CD4-positive, alpha-beta T cell (primary cell): ENCODE data around the gene C3orf38. TPM values are rescaled to one million over a fixed set of nuclear protein-coding genes. Genes with fewer than 3 reads are reported as not detected.
"Not testable (repeated sequence)": the region's sequence is repeated elsewhere in the genome, so short reads cannot be mapped to it uniquely, and the experiment has no call there.

Experiments used
- ATAC-seq: fragments of 200-7000 bp; cut with Tn5 transposase; one replicate; pipeline ENCODE4 v1.10.0; 2022; ENCODE audit warnings: mild to moderate bottlenecking; ENCODE audit not compliant: poor library complexity
- CTCF ChIA-PET: fragments of 350-600 bp; sonication (Branson Sonifier 250); formaldehyde crosslinking; loops from one replicate; lab custom pipeline; 2021; ENCODE audit warnings: antibody characterized with exemption, inconsistent platforms; lab: Charles Lee
- POLR2A ChIA-PET: fragments of 350-600 bp; sonication (Branson Sonifier 250); formaldehyde crosslinking; loops from one replicate; lab custom pipeline; 2021; ENCODE audit warnings: antibody characterized with exemption, inconsistent platforms; lab: Charles Lee
- DNase-seq, 14 experiments: peaks; one replicate each; pipeline ENCODE4 v3.0.0-alpha.2; 2013 to 2020; ENCODE audit warnings: mixed read lengths in 2 of 14
- H3K27ac ChIP-seq, 2 donors: one replicate each; pipeline versions ENCODE4 v1.5.1 to v1.7.0; 2013; ENCODE audit warnings: low read length in 2 of 2, low read depth in 1 of 2, mild to moderate bottlenecking in 1 of 2
- H3K27me3 ChIP-seq, 2 experiments: 1 replicate in 1 of 2; 2 replicates in 1 of 2; pipeline versions ENCODE4 v1.6.1 to v1.7.0; 2013; ENCODE audit warnings: low read length in 2 of 2, control low read depth in 1 of 2, mild to moderate bottlenecking in 1 of 2, moderate library complexity in 1 of 2; ENCODE audit not compliant: insufficient read depth in 2 of 2, control insufficient read depth in 1 of 2
- H3K36me3 ChIP-seq: one replicate; pipeline ENCODE4 v1.6.1; 2013; ENCODE audit warnings: low read length, control low read depth; ENCODE audit not compliant: insufficient read depth
- H3K4me1 ChIP-seq: one replicate; pipeline ENCODE4 v1.6.1; 2013; ENCODE audit warnings: low read length, control low read depth; ENCODE audit not compliant: insufficient read depth
- H3K4me3 ChIP-seq: one replicate; pipeline ENCODE4 v1.5.1; 2013; ENCODE audit warnings: mild to moderate bottlenecking, low read length, moderate library complexity
- H3K9me3 ChIP-seq, 2 experiments: 1 replicate in 1 of 2; 2 replicates in 1 of 2; pipeline versions ENCODE4 v1.6.1 to v1.7.0; 2013; ENCODE audit warnings: low read length in 2 of 2, mild to moderate bottlenecking in 2 of 2, control low read depth in 1 of 2, moderate library complexity in 1 of 2; ENCODE audit not compliant: control insufficient read depth in 1 of 2, insufficient read depth in 1 of 2
- H3K27ac Mint-ChIP-seq: one replicate; pipeline ENCODE4 v1.8.0; 2020; ENCODE audit warnings: mixed read lengths
- H3K27me3 Mint-ChIP-seq: one replicate; pipeline ENCODE4 v1.8.0; 2021; ENCODE audit warnings: mixed read lengths
- H3K36me3 Mint-ChIP-seq: one replicate; pipeline ENCODE4 v1.8.0; 2021; ENCODE audit warnings: low read depth, mixed read lengths
- H3K4me1 Mint-ChIP-seq: one replicate; pipeline ENCODE4 v1.8.0; 2021; ENCODE audit warnings: low read depth, mixed read lengths
- H3K4me3 Mint-ChIP-seq: one replicate; pipeline ENCODE4 v1.8.0; 2020; ENCODE audit warnings: mild to moderate bottlenecking, mixed read lengths
- H3K9me3 Mint-ChIP-seq: one replicate; pipeline ENCODE4 v1.8.0; 2020; ENCODE audit warnings: mixed read lengths
- intact Hi-C, 2 experiments: fragments of 100-400 bp; cut with DNase I in 1 of 2; cut with micrococcal nuclease in 1 of 2; formaldehyde crosslinking; loops; one replicate each; pipeline versions ENCODE4 v1.15.1 to v1.9.0; 2023 to 2025; cut with DNase I, micrococcal nuclease
- total RNA-seq, 174 experiments: library from RNA in 2 of 174; stranded (reverse) in 2 of 174; gene quantifications; one replicate each; pipeline ENCODE4 v1.2.3 and lab custom pipeline; 2021 to 2026
- TF ChIP-seq, protein P1 (sequence below): fragments of 200-600 bp; IDR thresholded peaks from one replicate; pipeline ENCODE4 v1.8.0; 2022; ENCODE audit warnings: antibody characterized with exemption, mild to moderate bottlenecking

Gene C3orf38
- total RNA-seq, 2 experiments from 2014 or later: 45.9 to 52.9 TPM

DNA sequence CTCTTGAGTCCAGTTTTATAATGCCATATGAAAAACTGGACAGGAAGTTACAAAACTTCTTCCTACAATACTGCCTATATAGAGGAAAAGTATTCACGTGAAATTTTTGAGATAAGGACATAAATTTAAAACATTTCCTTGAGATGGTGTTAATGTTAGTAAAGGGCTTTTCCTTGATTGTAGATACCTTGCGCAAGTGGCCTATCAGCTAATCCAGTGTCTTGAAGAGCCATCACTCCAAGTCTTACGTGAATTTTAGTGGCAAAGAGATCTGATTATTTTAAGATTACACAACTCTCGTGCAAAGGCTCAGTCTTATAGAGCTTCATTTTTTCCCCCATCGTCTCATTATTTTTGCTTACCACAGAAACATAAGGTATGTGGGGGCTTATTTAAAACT lies 18.4 kb downstream of the C3orf38 start:
- Mint-ChIP-seq H3K4me1 (peaks cover 6% of the 10 kb centered on the region), H3K36me3 (peaks cover 50% of the 10 kb centered on the region), H3K27ac (no peak overlapping the region), H3K27me3 (no peaks in the 10 kb centered on the region), H3K4me3 (no peak overlapping the region), H3K9me3 (peaks cover 2% of the 10 kb centered on the region)
- DNase-seq (no peak), ATAC-seq (no peak)
- TF ChIP-seq, protein P1, sequence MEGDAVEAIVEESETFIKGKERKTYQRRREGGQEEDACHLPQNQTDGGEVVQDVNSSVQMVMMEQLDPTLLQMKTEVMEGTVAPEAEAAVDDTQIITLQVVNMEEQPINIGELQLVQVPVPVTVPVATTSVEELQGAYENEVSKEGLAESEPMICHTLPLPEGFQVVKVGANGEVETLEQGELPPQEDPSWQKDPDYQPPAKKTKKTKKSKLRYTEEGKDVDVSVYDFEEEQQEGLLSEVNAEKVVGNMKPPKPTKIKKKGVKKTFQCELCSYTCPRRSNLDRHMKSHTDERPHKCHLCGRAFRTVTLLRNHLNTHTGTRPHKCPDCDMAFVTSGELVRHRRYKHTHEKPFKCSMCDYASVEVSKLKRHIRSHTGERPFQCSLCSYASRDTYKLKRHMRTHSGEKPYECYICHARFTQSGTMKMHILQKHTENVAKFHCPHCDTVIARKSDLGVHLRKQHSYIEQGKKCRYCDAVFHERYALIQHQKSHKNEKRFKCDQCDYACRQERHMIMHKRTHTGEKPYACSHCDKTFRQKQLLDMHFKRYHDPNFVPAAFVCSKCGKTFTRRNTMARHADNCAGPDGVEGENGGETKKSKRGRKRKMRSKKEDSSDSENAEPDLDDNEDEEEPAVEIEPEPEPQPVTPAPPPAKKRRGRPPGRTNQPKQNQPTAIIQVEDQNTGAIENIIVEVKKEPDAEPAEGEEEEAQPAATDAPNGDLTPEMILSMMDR: no peak
- intact Hi-C loops: no loop called here
- Histone ChIP-seq H3K27ac (no peak overlapping the region), H3K27me3 (no peaks in the 10 kb centered on the region), H3K4me1 (no peaks in the 10 kb centered on the region), H3K9me3 (no peaks in the 10 kb centered on the region), H3K36me3 (peaks cover 8% of the 10 kb centered on the region), H3K4me3 (no peak overlapping the region)
- ChIA-PET CTCF (no interaction called here), POLR2A (interaction anchor here (0.6 kb wide), 1 partner anchor 98 kb away, joined by 3 read pairs; no protein-coding TSS in a partner anchor)

DNA sequence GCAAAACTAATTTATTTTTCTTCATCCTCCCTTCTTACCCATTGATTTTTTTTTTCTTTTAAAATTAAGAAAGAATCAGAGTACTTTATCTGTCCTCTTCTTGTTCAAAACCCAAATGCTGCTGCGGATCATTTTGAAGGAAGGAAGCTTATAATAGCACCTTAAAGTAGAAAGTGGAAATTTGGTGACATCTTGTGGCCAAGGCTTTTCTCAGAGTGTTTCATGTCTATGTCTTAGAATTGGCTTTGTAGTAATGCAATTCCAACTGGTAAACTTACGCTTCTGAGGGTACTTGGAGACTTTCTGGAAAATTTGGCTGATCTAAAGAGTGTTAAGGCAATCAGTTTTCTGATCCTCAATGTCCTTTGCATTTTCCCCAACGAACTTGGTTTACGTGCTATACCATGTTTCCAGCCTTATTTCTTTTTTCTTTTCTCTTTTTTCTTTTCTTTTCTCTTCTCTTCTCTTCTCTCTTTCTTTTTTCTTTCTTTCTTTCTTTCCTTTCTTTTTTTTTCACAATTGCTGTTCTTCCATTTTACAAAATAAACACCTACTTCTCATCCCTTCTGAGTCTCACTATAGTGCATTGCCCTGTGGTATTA lies 30.7 kb downstream of the C3orf38 start:
- ATAC-seq: no peak
- Histone ChIP-seq H3K9me3 (no peaks in the 10 kb centered on the region), H3K4me3 (no peak overlapping the region), H3K36me3 (no peaks in the 10 kb centered on the region), H3K27me3 (no peaks in the 10 kb centered on the region), H3K27ac (no peak overlapping the region), H3K4me1 (no peaks in the 10 kb centered on the region)
- peaks cover 10% of the 10 kb centered on the region for H3K36me3 Mint-ChIP-seq
- TF ChIP-seq, protein P1: peak; percentile 66
- POLR2A ChIA-PET: no interaction called here
- no peaks in the 10 kb centered on the region for H3K4me1 Mint-ChIP-seq
- CTCF ChIA-PET: interaction anchor here (0.7 kb wide), 2 partner anchors 832 to 882 kb away, joined by 4 read pairs; no protein-coding TSS in a partner anchor
- intact Hi-C loops: loop anchor here in 1 of 2 experiments (1.0 to 2.0 kb wide), 2 partner anchors 410 to 830 kb away; no protein-coding TSS in a partner anchor
- no peak overlapping the region for H3K4me3 Mint-ChIP-seq
- no peaks in the 10 kb centered on the region for H3K27me3 Mint-ChIP-seq
- DNase-seq: peak in 7 of 14 experiments; percentile 1 to 65 (median 37)
- H3K9me3 Mint-ChIP-seq: peaks cover 8% of the 10 kb centered on the region
- H3K27ac Mint-ChIP-seq: no peak overlapping the region

- ATAC-seq, H3K9me3 ChIP-seq, CTCF ChIA-PET, H3K27me3 Mint-ChIP-seq, H3K4me1 Mint-ChIP-seq, H3K27ac Mint-ChIP-seq, POLR2A ChIA-PET, DNase-seq, intact Hi-C loops, H3K27me3 ChIP-seq, H3K4me1 ChIP-seq, H3K27ac ChIP-seq, H3K9me3 Mint-ChIP-seq, H3K4me3 Mint-ChIP-seq, H3K4me3 ChIP-seq, H3K36me3 ChIP-seq: not testable (repeated sequence)
- peaks cover 10% of the 10 kb centered on the region for H3K36me3 Mint-ChIP-seq
Measured at GRCh38 chr3:88182165-88182918, 32.6 kb downstream of the C3orf38 start.
